Esophagus squamous epithelium (tissue), 4 donors: ENCODE measurements around the gene EFCAB6.

ENCODE experiments used
- POLR2A ChIP-seq, 4 donors: fragments of 450-650 bp; IDR thresholded peaks; one replicate each; pipeline ENCODE4 v1.6.1; 2017; ENCODE audit warnings: antibody characterized with exemption in 4 of 4, mild to moderate bottlenecking in 4 of 4, moderate library complexity in 3 of 4
- TF ChIP-seq, protein P1 (sequence below), 6 experiments: fragments of 450-650 bp in 4 of 6; fragments of 200-600 bp in 2 of 6; sonication (generic) in 2 of 6; IDR thresholded peaks; one replicate each; pipeline ENCODE4 v1.5.1; 2016 to 2019; ENCODE audit warnings: antibody characterized with exemption in 6 of 6, mild to moderate bottlenecking in 4 of 6, moderate library complexity in 4 of 6

DNA sequence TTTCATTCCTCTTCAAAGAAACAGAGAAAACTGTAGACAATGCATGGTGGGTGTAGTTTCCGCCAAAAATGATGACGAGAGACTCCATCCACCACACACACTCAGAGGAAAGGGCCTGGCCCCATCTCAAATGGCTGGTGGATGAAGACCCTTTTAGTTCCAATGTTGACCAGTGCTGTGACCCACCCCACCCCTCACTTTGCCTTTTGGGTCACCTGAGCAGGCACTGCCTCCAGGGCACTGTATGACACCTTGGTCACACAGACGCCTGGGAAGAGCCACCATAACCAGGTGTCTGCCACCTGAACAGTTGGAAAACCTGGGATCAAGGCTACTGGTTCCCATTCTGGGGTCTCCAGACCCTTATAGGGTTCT, 279.0 kb downstream of the EFCAB6 start:
- TF ChIP-seq, protein P1, sequence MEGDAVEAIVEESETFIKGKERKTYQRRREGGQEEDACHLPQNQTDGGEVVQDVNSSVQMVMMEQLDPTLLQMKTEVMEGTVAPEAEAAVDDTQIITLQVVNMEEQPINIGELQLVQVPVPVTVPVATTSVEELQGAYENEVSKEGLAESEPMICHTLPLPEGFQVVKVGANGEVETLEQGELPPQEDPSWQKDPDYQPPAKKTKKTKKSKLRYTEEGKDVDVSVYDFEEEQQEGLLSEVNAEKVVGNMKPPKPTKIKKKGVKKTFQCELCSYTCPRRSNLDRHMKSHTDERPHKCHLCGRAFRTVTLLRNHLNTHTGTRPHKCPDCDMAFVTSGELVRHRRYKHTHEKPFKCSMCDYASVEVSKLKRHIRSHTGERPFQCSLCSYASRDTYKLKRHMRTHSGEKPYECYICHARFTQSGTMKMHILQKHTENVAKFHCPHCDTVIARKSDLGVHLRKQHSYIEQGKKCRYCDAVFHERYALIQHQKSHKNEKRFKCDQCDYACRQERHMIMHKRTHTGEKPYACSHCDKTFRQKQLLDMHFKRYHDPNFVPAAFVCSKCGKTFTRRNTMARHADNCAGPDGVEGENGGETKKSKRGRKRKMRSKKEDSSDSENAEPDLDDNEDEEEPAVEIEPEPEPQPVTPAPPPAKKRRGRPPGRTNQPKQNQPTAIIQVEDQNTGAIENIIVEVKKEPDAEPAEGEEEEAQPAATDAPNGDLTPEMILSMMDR (IDR thresholded peaks at IDR 0.05), result no peak
- no peak for TF ChIP-seq POLR2A (IDR thresholded peaks at IDR 0.05)
